ENCODE measurements around the gene EFCAB6.

Gene EFCAB6

DNA sequence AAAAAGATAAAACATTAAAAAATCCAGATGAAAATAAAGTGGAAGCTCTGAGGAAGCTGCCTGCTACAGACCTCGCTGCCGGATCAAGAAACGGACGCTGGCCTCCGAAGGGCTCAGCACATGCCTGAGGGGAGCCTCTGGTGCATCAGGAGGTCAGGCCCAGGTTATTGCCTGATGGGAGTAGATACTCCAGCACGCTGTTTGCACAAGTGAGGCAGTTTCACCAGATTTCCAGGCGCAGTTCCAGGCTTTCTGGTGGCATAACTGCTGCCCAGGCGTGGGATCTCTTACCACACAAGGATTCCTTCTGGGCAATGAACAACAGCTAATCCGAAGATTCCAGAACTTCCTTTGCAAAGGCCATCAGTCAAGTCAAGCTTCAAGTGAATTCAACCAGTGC is 246.1 kb downstream of the EFCAB6 start:
- no peak for DNase-seq

DNA sequence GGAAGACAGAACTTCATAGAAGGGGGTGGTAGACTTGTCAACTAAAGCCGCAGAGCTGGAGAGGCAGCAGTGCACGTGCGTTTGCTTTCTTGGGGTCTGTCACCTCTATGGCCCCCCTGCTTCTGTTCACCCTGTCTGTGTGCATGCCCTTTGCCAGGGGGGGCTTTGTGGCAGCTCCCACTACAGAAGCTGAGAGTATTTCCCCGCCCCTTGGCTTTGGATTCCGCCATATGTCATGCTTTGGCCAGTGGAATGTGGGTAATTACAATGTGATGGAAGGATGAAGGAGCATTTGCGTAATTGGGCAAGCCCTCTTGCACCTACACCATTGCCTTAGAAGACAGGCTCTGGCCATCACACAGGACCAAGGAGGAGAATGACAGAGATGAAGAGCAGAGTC is 247.2 kb downstream of the EFCAB6 start:
- no peak for DNase-seq

DNA sequence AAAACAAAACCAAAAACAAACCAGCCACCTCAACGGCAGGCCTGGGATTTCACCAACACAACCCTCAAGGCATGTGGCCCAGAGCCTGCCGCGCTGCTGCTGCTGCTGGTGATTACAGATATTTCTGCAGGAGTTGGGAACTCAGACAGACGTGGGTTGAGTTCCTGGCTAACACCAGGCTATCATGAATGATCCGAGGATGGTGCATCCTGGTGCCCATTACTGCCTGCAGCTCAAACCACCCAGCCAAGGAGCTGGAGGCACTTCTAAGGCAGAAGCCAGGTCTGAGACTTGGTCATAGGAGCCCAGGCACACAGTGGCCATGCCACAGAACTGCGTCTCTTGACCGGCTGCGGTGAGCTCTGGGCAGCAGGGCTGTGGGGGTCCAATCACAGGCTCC is 248.5 kb downstream of the EFCAB6 start:
- no peak for DNase-seq

DNA sequence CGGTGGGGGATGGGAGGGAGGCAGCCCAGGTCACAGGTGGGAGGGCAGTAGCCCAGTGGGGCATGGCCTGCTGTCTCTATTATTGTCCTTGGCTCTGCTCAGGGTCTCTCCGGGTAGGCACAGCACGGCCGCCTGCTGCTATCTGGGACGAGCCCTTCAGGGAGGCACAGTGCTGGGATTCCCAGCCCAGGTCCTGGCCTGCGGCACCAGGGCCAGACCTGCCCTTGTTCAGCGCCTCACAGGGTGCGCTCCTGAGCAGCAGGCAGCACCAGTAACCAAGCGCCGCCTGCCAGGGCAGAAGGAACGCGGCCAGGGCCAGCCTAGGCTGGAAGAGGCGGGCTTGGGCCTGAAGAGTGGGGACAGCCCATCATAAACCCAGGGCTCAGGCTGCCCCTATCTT is 249.3 kb downstream of the EFCAB6 start:
- no peak for DNase-seq

DNA sequence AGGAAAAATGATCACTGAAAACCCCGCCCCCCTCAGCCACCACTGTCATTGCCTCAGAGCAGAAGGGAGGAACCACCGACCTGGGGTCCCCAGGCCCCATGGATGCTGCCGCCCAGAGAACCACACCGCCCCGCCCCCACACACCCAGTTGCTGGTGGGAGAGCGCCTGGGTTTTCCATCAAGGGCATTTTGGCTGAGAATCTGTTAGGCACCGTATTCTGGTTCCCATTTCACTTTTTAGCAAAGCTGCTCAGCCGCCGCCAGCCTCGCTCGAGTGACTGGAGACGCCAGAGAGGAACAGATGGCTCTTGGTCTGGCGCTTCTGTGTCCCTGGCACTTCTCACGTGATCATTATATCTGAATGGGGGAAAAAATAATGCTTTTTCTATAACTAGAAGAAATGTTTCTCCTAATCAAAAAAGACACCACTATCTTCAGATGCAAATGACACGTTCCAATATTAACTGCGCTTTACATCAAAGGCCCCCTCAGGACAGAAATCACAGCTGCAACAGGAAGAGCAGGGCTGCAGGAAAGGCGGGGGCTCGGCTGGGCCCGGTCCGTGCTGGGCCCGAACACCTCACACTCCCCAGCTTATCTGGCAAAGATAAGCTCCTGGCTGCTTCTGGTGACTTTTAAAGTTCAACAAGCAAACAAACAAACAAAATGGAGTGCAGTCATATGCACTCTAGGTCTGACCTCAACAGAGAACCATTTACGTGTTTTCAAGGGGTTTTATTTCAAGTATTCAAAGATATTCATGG is 250.5 kb downstream of the EFCAB6 start:
- DNase-seq: no peak

DNA sequence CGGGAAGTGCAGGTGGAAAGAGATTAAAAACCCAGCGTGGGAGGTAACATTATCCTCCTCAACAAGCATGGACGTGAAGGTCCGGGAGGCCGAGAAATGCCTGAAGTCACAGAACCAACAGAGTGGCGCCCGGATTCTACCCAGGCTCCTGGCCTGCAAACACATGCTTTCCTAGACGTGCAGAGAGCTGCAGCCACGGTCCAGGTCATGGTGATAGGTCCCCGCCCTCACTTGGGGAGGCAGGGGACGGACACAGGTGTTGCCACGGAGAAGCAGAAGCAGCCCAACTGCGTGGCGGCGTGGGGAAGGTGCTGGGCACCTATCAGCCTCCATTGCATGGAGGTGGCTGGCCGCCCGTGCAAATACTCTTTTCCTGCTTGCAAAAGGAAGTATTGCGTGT is 251.5 kb downstream of the EFCAB6 start:
- DNase-seq: no peak

DNA sequence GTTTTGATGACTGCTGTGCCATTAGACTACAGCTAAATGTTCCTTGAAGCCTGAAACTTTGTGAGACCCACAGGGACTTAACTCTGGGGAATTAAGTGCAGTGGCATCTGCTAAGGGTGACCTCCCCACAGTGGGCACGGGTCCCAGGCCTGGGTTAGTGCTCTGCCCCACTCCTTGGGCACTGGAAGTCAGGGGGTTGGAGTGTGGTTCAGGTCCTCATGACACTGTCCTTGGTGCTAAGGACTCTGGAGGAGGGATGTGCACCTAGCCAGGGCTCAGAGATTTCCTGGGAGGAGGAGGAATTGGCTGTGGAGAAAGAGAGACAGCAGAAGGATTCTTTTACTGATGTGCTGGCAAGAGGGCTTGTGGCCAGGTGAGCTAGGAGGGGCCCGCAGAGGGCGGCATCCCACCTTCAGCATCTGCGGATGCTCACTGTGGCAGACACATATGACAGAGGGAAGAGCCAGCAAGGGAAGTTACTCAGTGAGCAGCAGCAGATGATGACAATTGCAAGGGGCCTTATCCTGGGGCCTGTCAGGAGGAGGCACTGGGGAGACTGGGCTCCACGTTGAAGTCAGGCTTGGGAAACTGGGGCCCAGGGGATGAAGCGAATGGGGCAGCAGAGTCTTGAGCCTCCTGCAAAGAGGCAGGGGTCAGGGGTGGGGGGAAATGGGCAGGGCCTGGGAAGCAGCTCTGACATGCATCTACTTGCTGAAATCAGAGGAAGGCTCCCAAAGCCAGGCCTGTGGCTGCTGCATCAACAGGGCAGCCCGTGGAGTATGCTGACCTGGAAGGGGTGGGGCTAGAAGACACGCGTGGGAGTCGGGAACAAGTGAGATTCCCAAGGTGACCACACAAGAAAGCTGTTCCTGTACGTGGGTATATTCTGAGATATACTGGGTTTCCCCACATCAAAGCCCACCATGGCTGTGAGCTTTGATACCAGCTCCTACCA is 256.3 kb downstream of the EFCAB6 start:
- no peak for DNase-seq

DNA sequence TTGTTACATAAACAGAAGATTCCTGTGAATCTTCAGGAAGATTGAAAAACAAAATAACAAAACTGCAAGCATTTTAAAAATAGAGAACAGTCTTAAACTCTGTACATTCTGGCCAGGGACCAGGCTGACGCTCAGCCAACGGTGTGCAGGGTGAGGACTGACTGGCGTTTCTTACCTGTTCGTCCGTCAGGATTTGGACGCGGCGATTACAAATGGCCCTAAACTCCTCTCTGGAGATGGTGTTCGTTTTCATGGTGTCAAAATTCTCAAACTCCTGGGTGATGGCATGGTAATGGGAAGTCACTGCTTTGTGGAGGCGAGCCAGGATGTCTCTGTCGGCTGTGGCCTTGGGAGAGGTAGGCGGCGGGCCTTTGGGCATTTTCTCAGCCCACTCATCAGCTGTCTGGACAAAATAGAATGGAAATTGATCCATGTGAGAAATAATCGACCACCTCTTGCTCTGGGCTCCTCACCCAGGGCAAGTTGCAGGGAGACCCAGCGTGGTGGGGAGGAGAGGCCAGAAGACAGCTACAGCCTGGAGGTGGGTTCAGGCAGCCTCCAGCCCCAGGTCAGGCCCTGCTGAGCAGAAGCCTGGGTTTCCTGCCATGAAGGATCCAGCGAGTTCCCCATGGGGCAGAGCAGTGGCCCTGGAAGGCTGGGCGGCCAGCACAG is 257.3 kb downstream of the EFCAB6 start:
- no peak for DNase-seq

DNA sequence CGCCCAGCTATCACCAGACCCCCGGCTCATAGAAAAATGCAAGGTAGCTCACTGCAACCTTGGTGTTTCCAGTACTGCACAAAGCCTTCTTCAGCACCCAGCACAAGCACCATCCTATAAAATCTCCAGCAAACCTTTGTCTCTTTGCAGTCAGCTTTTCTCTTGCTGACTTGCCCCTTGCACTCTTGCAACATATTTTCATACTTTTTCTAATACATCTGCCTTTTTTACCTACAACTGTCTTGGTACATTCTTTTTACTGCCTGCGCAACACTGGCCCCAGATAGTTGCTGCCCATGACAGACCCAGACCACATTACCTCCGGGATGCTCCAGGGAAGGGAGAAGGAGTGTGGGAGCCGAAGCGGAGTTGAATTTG is 257.9 kb downstream of the EFCAB6 start:
- no peak for DNase-seq

DNA sequence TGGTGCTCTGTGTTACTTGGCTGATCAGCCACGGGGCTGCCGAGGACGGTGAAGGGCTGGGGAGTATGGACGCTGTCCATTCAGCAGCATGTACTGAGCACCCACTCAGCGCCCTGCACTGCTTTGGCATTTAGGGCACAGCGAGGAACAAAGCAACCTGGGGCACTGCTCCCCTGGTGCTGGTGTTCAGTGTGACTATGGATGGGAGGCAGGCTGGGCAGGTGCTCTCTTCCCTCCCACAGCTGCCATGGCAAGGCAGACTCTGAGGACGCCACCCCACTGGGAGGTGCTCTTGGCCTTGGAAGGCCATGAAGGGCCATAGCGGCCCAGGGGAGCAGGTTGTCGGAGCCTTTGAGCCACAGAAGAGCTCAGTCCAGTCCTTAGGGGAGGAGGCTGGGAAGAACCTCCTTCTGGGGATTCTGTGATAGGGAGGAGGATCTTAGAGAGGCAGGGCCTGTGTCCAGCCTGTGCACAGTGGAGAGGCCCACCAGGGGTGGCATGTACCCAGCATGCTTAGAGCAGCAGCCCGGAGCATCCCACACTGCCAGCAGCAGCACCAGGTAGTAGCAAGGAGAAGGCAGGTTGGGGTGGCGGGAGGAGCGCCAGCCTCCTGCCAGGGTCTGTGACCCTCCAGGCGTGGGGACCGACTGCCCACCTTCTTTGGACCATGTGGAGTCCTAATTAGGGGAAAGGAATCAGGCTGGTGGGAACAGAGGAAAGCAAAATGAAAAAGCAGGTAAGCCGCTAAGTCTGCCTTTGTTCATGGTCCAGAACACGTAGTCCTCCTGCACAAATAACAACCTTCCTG is 258.4 kb downstream of the EFCAB6 start:
- DNase-seq: no peak

DNA sequence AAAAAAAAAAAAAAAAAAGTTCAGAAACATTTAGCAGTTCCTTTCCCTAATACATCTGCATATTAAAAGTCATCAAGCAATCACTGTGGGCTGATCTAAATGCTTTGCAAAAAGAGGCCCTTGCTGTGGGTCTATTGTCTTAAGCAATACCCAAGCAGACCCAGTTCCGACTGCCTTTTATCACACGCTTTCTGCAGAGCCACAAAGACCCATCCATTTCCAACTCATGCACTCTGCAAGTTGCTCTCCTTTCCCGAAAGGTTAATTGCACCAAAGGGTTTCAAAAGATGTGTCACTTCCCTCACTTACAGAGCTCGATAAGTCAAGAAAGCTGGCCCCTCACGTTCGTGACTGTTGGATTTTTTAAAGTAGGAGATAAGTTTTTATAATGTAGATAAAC is 261.4 kb downstream of the EFCAB6 start:
- no peak for DNase-seq

DNA sequence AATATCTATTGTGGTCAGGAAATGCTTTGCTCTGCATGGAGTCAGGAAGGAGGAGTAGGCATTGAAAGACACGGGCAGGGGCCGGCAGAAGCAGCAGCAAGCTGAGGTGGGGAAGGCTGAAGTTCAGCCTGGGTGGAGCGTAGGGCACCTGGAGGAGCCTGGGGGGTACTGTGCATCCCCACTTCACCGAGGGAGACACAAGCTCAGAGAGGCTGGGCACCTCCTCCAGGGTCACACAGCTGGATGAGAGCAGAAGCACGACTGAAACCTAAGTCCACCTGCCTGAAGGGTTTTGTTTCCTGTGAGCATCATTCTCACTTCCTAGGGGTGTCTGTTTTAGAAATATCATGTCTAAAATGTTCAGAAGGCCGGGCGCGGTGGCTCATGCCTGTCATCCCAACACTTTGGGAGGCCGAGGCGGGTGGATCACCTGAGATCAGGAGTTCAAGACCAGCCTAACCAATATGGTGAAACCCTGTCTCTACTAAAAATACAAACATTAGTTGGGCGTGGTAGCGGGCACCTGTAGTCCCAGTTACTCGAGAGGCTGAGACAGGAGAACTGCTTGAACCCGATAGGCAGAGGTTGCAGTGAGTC is 262.0 kb downstream of the EFCAB6 start:
- DNase-seq: no peak

DNA sequence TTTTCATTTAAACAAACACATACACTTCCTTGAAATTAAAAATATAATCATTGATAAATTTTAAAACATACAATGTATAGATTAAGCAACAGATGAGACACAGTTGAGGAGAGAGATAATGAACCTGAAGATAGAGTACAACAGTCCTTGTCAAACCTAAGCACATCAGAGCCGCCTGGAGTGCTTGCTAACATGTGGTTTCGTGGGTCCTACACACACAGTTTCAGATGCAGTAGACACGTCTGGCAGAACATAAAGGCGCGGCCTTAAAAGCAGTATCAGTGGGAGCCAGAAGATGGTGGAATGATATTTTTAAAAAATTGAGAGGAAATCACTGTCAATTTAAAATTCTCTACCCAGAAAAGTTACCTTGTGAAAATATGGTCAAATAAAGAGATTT is 265.9 kb downstream of the EFCAB6 start:
- no peak for DNase-seq

DNA sequence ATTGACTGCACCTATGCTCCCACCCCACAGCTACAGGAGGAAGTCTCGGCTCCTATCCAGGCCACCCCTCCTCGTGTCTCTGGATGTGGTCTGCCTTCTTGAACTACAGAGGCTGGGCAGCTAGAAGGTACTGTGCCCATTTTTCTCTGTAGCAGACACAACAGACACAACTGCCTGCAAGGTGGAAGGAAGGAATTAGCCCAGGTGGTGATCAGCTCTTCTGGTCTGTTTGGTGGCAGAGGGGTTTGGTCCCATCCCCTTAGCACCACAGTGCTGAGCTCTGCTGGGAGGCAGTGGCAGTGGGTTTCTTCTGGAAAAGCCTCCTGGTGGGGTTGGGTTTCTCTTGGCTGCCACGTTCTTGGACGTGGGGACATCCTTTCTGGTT is 267.8 kb downstream of the EFCAB6 start:
- DNase-seq: no peak

DNA sequence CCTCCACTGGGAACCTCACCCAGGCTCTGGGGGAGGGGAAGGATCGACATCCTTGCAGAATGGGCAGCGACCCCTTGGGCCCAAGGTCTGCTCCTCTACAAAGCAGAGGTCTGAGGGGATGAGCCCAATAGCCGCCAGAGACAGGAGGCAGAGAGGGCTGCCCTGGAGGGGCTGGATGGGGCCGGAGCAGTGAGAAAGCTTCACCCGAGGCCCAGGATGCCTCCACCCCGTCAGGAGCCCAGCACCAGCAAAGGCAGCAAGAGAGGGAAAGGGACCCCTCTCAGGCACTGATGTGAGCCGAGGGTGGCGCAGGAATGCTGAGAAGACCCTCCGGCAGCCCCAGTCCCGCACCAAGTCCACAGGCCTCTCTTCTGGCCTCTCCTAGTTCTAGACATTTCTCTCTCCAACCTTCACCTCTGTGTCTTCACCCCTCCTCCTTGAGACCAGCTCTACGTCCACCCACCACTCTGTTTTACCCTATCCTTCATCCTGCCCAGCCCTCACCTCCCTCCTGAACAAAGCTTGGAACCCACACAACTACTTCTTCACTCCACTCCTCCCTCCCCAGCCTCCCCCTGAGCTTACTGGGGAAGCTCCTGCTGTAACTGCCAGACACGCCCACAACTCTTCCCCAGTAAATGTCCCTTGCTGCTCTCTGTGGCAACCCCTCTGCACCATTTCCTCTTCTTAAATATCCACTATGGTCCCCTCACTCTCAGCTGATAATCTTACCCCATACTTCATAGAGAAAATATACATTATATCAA is 268.4 kb downstream of the EFCAB6 start:
- DNase-seq: no peak

DNA sequence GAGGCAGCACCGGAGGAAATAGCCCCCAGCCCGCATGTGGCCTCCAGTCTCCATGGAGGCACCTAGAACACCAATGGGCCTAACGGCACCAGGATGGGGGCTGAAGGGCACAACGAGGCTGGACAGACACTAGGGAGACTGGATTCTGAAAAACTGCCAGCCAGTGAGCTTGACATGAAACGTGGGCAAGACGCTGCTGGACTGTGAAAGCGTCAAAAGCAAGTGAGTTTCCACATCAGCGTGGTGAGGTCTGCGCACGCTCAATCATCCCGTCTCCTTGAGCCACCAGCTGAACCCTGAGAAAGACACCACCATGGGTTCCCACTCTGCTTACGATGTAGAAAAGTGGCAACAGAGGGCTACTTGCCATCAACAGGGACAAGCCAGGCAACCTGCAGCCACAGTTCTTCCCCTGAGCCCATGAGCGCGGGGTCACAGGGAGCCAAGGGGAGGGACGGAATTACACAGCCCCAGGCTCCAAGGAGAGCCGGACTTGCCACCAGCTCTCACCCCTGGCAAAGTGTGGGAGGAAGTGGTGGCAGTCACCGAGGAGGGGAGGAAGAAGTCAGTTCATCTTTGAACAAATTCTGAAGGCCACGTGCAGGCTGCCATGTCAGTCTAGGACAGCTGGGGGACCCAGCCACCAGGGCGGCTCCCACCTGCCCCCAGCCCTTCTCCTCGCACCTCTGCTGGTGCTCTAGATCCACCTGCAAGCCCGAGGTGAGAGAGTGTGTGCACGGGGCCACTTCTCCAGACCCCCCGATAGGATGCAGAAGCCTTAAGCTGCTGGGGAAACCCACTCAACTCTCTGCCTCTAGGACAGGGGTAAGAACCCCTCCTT is 269.2 kb downstream of the EFCAB6 start:
- DNase-seq: no peak

DNA sequence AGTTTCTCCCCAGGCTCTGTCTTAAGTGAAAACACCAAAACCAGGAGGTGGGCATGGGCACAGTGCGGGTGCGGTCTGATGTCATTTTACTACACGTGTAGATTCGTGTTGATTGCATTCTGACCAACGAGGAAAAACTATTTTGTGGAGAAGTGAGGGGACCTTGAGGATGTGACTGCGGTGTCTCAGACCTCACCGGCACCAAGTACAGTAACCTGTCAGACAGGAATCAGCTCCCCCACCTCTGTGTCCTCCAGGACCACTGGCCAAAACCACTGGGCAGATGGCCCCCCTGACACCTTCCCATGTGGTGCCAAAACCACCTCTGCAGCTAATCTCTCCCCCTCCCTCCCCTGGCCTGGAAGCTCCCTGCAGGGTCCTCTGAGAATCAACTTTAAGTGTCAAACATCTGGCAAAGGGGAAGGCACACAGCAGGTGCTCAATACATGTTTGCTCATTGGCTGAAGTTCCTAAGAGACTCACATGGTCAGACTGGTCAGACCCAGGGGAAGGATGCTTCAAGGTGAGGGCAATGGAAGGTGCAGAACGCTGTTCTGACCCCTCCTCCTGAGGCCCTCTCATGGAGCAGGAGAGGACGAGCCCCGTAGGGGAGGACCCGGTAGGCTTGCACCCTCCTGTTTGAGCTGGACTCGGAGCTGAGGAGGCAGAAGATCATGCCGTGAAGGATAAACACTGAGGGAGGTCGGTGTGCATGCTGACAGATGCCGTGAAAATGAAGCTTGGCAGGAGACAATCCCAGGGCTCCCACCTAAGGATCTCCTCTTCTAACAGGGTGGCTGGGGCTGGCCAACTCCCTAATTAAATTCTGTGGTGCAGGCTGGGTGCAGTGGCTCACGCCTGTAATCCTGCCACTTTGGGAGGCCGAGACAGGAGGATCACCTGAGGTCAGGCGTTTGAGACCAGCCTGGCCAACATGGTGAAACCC is 270.4 kb downstream of the EFCAB6 start:
- DNase-seq: no peak

DNA sequence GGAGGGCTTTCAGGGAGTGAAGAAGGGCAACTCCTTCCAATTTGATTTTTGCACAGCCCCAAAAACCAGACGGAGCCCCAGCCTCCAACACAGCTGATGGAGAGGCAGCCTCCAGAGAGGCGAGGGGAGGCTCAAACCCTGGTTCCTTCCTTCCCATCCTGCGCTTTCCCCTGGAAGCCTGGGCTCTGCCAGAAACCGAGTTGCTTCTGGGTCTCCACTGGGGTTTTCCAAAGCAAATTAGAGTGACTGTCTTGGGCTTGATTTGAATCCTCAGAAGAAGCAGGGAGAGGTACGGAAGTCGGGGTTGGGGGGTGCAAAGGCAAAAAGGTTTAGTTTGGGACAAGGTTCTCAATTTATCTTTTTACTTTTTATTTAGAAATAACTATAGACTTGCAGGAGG is 271.1 kb downstream of the EFCAB6 start:
- no peak for DNase-seq

DNA sequence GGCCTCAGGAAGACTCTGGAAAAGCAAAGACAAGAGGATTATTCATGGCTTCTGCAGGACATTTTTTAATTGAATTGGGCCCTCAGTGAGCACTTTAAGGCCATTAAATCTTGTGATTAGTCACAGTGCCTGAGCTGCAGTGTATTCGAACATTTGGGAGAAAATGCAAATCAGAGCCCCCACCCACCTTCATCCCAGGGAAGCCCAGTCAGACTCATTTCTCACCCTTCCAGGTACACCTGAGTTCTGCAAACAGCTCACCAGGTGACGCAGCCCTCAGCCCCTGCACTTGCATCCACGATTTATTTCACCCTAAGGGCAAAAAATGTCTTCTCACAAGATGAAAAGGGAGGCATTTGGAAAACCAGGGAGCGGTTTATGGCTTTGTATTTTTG is 271.6 kb downstream of the EFCAB6 start:
- DNase-seq: no peak
